Measurements from ENCODE around the gene EFNB1. TPM values are rescaled to one million over a fixed set of nuclear protein-coding genes. Genes with fewer than 3 reads are reported as not detected.
A peak's percentile ranks its signal among the peaks of the same experiment; 100 is the strongest.

Gene EFNB1
- polyA plus RNA-seq, 2 of the 4 experiments (the other 2 are of a cell fraction): 3.5 to 3.7 TPM

DNA sequence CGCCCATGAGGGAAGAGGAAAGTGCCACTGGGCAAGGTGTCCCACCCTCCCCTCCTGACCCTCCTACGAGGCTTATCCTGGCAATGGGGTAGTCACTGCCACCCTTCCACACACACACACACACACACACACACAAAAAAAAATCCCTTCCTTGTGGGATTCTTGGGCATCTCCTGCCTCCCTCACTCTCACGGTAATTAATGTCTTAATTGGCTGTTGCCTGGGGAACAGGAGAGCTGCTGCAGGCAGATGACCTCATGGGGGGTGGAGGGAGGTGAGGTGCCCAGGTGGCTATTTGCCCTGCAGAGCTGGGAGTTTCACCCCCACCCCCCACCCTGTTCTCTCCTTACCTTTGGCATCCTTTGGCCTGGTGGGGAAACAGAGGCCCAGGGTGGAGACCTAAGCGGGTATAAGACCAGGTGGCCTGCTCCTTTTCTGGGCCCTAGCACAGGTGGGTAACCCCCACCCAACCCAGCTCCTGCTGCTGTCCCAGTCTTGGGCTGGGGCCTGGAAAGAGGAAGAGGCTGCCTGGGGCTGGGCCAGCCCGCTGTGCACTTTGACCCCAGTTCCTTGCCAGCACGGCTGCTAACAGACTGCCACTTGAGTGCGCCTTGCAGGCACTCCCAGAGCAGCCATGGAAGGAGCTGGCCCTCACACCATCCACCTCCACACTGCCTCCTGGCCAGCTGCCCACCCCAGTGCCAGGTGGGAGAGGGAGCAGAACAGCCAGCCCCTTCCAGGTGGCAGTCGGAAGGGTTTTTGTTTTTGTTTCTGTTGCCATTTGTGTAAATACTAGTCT lies 12.6 kb downstream of the EFNB1 start:
- ChIA-PET CTCF (no interaction called here), POLR2A (no interaction called here)
- TF ChIP-seq SREBF2 (IDR thresholded peaks at IDR 0.05): no peak
- TF ChIP-seq, protein P1, sequence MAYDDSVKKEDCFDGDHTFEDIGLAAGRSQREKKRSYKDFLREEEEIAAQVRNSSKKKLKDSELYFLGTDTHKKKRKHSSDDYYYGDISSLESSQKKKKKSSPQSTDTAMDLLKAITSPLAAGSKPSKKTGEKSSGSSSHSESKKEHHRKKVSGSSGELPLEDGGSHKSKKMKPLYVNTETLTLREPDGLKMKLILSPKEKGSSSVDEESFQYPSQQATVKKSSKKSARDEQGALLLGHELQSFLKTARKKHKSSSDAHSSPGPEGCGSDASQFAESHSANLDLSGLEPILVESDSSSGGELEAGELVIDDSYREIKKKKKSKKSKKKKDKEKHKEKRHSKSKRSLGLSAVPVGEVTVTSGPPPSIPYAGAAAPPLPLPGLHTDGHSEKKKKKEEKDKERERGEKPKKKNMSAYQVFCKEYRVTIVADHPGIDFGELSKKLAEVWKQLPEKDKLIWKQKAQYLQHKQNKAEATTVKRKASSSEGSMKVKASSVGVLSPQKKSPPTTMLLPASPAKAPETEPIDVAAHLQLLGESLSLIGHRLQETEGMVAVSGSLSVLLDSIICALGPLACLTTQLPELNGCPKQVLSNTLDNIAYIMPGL (CRISPR knock-in tag; IDR thresholded peaks at IDR 0.05; ENCODE audit: borderline replicate concordance): no peak
- TF ChIP-seq, protein P2, sequence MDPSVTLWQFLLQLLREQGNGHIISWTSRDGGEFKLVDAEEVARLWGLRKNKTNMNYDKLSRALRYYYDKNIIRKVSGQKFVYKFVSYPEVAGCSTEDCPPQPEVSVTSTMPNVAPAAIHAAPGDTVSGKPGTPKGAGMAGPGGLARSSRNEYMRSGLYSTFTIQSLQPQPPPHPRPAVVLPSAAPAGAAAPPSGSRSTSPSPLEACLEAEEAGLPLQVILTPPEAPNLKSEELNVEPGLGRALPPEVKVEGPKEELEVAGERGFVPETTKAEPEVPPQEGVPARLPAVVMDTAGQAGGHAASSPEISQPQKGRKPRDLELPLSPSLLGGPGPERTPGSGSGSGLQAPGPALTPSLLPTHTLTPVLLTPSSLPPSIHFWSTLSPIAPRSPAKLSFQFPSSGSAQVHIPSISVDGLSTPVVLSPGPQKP (IDR thresholded peaks at IDR 0.05; ENCODE audit: low read depth, low read length): no peak
- Histone ChIP-seq H3K9me3 (no peaks in the 10 kb centered on the region), H3K4me3 (no peak overlapping the region), H3K4me1 (peaks cover 21% of the 10 kb centered on the region), H3K27ac (no peak overlapping the region), H3K4me2 (peak overlapping the region; percentile 19; the same call in 1 of the 3 replicates)
- no peak for DNase-seq (ENCODE audit: low read depth in 1 of 2, low spot score in 1 of 2)
- WGBS (ENCODE audit: missing lambda C conversion rate): 91% methylated on average over 4 of the region's 8 CpGs
- no peak for FAIRE-seq
- peak in 1 of 2 experiments; percentile 31; a peak in 1 of 6 replicates for ATAC-seq

DNA sequence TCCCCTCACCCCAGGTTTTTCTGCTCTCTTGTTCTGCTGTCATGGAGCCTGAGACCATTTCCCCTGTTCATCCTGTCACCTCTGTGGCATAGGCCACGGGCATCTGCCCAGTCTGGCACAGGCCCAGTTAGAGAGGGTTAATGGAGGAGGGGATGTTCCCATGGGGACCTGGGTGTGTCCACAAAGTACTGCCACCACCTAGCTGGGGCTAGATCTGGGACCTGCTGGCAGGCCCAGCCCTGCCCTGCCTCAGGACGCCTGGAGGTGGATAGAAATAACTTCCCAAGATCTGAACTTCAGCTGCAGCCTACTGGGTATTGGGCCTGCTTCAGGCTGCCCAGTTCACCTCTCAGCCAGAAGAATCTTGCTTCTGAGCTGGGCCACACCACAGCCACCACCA lies 13.5 kb downstream of the EFNB1 start:
- DNase-seq (ENCODE audit: low read depth in 1 of 2, low spot score in 1 of 2) (no peak), ATAC-seq (no peak), FAIRE-seq (no peak)
- H3K9me3 ChIP-seq: no peaks in the 10 kb centered on the region
- CTCF ChIA-PET: no interaction called here
- 83% methylated on average over 1 of the region's 2 CpGs for WGBS (ENCODE audit: missing lambda C conversion rate)
- H3K4me3 ChIP-seq: no peak overlapping the region
- H3K4me2 ChIP-seq: no peak overlapping the region
- H3K27ac ChIP-seq: no peak overlapping the region
- no peak for TF ChIP-seq SMC3 (IDR thresholded peaks at IDR 0.05)
- no peak for TF ChIP-seq ZSCAN20 (CRISPR knock-in tag; IDR thresholded peaks at IDR 0.05)
- TF ChIP-seq CHD2 (IDR thresholded peaks at IDR 0.05; ENCODE audit: low read length, partially characterized antibody): no peak
- TF ChIP-seq, protein P3, sequence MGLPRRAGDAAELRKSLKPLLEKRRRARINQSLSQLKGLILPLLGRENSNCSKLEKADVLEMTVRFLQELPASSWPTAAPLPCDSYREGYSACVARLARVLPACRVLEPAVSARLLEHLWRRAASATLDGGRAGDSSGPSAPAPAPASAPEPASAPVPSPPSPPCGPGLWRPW (IDR thresholded peaks at IDR 0.05): no peak
- TF ChIP-seq ZNF302 (CRISPR knock-in tag; IDR thresholded peaks at IDR 0.05): no peak
- POLR2A ChIA-PET: no interaction called here
- H3K4me1 ChIP-seq: peaks cover 21% of the 10 kb centered on the region

DNA sequence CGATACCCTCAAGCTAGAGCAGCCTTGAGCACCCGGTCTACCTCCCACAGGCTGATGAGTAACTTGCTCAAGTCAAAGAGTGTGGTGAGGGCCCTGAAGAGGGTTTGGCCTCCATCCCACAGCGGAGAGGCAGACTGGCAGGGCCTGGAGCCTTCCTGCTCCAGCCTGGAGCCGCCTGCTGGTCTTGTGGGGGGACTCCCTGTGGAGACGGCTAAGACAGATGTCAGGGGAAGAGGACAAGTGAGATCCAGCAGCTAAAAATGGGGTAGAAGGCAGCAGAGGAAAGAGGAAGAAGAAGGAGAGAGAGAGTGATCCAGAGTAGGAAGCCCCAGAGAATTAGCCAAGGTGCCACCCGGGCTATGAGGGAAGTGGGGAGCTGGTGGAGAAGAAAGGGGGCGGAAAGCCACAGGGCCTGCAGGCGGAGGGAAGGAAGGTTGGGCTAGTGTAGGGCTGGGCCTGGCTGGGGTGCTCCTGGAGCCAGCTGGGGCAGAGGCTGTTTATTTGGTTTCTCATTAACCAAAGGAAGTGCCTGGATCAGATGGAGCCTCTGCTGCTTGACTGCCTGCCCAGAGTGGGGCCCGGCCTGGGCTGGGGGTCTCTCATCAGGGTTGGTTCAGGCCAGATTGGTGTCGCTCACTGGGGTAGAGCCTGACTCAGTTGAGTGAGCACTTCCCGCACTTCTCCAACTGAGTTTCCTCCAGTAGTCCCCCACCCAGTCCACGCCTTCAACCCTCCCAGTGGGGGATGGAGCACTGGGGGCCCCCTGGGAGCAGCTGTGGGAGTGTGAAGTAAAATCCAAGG lies 14.2 kb downstream of the EFNB1 start:
- H3K9me3 ChIP-seq: no peaks in the 10 kb centered on the region

More for the DNA sequence above, 14.2 kb downstream of the EFNB1 start:
- ATAC-seq (no peak), DNase-seq (ENCODE audit: low read depth in 1 of 2, low spot score in 1 of 2) (no peak), FAIRE-seq (no peak)
- Histone ChIP-seq H3K4me1 (peaks cover 21% of the 10 kb centered on the region), H3K27ac (no peak overlapping the region), H3K4me2 (no peak overlapping the region), H3K4me3 (no peak overlapping the region)
- WGBS (ENCODE audit: missing lambda C conversion rate): 83% methylated on average over 6 of the region's 12 CpGs
- no peak for TF ChIP-seq HEYL (CRISPR knock-in tag; IDR thresholded peaks at IDR 0.05)
- TF ChIP-seq HOXB5 (CRISPR knock-in tag; IDR thresholded peaks at IDR 0.05): no peak
- no peak for TF ChIP-seq HOXA7 (CRISPR knock-in tag; IDR thresholded peaks at IDR 0.05)
- no peak for TF ChIP-seq RFX5 (IDR thresholded peaks at IDR 0.05)
- TF ChIP-seq, protein P4, sequence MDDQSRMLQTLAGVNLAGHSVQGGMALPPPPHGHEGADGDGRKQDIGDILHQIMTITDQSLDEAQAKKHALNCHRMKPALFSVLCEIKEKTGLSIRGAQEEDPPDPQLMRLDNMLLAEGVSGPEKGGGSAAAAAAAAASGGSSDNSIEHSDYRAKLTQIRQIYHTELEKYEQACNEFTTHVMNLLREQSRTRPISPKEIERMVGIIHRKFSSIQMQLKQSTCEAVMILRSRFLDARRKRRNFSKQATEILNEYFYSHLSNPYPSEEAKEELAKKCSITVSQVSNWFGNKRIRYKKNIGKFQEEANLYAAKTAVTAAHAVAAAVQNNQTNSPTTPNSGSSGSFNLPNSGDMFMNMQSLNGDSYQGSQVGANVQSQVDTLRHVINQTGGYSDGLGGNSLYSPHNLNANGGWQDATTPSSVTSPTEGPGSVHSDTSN (IDR thresholded peaks at IDR 0.05): no peak
- no peak for TF ChIP-seq CHD4 (IDR thresholded peaks at IDR 0.05; ENCODE audit: borderline replicate concordance)
- TF ChIP-seq SREBF2 (IDR thresholded peaks at IDR 0.05): no peak
- no peak for TF ChIP-seq MAFK (IDR thresholded peaks at IDR 0.05; ENCODE audit: partially characterized antibody)
- no peak for TF ChIP-seq SMC3 (IDR thresholded peaks at IDR 0.05)
- no peak for TF ChIP-seq ZFP36 (IDR thresholded peaks at IDR 0.05; ENCODE audit: borderline replicate concordance, partially characterized antibody)
- no peak for TF ChIP-seq EHMT2 (IDR thresholded peaks at IDR 0.05; ENCODE audit: low read depth)
- TF ChIP-seq, protein P5, sequence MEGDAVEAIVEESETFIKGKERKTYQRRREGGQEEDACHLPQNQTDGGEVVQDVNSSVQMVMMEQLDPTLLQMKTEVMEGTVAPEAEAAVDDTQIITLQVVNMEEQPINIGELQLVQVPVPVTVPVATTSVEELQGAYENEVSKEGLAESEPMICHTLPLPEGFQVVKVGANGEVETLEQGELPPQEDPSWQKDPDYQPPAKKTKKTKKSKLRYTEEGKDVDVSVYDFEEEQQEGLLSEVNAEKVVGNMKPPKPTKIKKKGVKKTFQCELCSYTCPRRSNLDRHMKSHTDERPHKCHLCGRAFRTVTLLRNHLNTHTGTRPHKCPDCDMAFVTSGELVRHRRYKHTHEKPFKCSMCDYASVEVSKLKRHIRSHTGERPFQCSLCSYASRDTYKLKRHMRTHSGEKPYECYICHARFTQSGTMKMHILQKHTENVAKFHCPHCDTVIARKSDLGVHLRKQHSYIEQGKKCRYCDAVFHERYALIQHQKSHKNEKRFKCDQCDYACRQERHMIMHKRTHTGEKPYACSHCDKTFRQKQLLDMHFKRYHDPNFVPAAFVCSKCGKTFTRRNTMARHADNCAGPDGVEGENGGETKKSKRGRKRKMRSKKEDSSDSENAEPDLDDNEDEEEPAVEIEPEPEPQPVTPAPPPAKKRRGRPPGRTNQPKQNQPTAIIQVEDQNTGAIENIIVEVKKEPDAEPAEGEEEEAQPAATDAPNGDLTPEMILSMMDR (IDR thresholded peaks at IDR 0.05): no peak
- TF ChIP-seq GATA3 (IDR thresholded peaks at IDR 0.05; ENCODE audit: borderline replicate concordance): no peak
- TF ChIP-seq PHF8 (IDR thresholded peaks at IDR 0.05; ENCODE audit: borderline replicate concordance, low read depth): no peak
- TF ChIP-seq ZNF302 (CRISPR knock-in tag; IDR thresholded peaks at IDR 0.05): no peak
- TF ChIP-seq CEBPB (IDR thresholded peaks at IDR 0.05): no peak
- TF ChIP-seq CBX8 (IDR thresholded peaks at IDR 0.05): no peak
- ChIA-PET POLR2A (no interaction called here), CTCF (interaction anchor here (0.7 kb wide), 1 partner anchor 16 kb away, joined by 4 read pairs; no protein-coding TSS in a partner anchor)
